H1 (cell line): ENCODE results near the gene ZBTB22. TPM values are rescaled to one million over a fixed set of nuclear protein-coding genes. Genes with fewer than 3 reads are reported as not detected.

ENCODE experiments used
- CTCF ChIA-PET: fragments of 300-600 bp; sonication (Branson Sonifier 250); formaldehyde crosslinking; loops from one replicate; lab custom pipeline; 2021; ENCODE audit not compliant: partially characterized antibody; lab: Charles Lee
- POLR2A ChIA-PET: fragments of 300-600 bp; sonication (Branson Sonifier 250); formaldehyde crosslinking; loops from one replicate; lab custom pipeline; 2021; ENCODE audit warnings: inconsistent platforms; ENCODE audit not compliant: partially characterized antibody; lab: Charles Lee
- DNase-seq, 2 experiments: peaks; one replicate each; pipeline versions ENCODE4 v3.0.0 to v3.0.0-alpha.2; 2010 to 2022; ENCODE audit warnings: low spot score in 2 of 2, low read depth in 1 of 2, mixed read lengths in 1 of 2
- FAIRE-seq: peaks from 2 replicates; lab custom pipeline; 2011; peaks lifted over from hg19 to GRCh38; lab: Jason Lieb, UNC
- H2AFZ ChIP-seq: 2 replicates; pipeline ENCODE4 v1.8.1; 2012; ENCODE audit warnings: low read length, inconsistent platforms
- H2AK5ac ChIP-seq: 2 replicates; pipeline ENCODE4 v1.6.1; 2013; ENCODE audit warnings: low read depth, low read length
- H2BK120ac ChIP-seq: replicated peaks from 2 replicates; pipeline ENCODE3; 2013; ENCODE audit warnings: low read depth, low read length, inconsistent platforms
- H2BK12ac ChIP-seq: 2 replicates; pipeline ENCODE4 v1.6.1; 2013; ENCODE audit warnings: low read depth, low read length
- H2BK15ac ChIP-seq: 2 replicates; pipeline ENCODE4 v1.6.1; 2013; ENCODE audit warnings: low read length
- H2BK20ac ChIP-seq: 2 replicates; pipeline ENCODE4 v1.6.1; 2013; ENCODE audit warnings: low read length
- H2BK5ac ChIP-seq: 2 replicates; pipeline ENCODE4 v1.6.1; 2013; ENCODE audit warnings: low read depth, low read length
- H3K14ac ChIP-seq: 2 replicates; pipeline ENCODE4 v1.6.1; 2013; ENCODE audit warnings: inconsistent platforms; ENCODE audit not compliant: insufficient read length
- H3K18ac ChIP-seq: 2 replicates; pipeline ENCODE4 v1.6.1; 2013; ENCODE audit warnings: low read length; ENCODE audit errors: extremely low read depth
- H3K23ac ChIP-seq: 2 replicates; pipeline ENCODE4 v1.6.1; 2013; ENCODE audit warnings: inconsistent platforms; ENCODE audit not compliant: insufficient read length
- H3K23me2 ChIP-seq: 2 replicates; pipeline ENCODE4 v1.6.1; 2013; ENCODE audit warnings: low read depth, low read length
- H3K27ac ChIP-seq: 2 replicates; pipeline ENCODE4 v1.6.1; 2011; ENCODE audit warnings: low read depth, low read length, inconsistent platforms
- H3K27me3 ChIP-seq, 4 experiments: replicated peaks in 1 of 4; 1 replicate in 1 of 4; 2 replicates in 3 of 4; pipeline versions ENCODE4 v1.6.1 to v1.8.1; 2011 to 2013; ENCODE audit warnings: low read length in 3 of 4, mild to moderate bottlenecking in 3 of 4, inconsistent platforms in 2 of 4, mixed read lengths in 2 of 4, moderate library complexity in 1 of 4; ENCODE audit not compliant: control insufficient read depth in 3 of 4, insufficient read depth in 3 of 4; ENCODE audit errors: extremely low read depth in 1 of 4
- H3K36me3 ChIP-seq, 4 experiments: 2 replicates each; pipeline versions ENCODE4 v1.6.1 to v1.8.1; 2011 to 2013; ENCODE audit warnings: mild to moderate bottlenecking in 4 of 4, low read length in 3 of 4, moderate library complexity in 2 of 4, control low read depth in 1 of 4, inconsistent platforms in 1 of 4; ENCODE audit not compliant: insufficient read depth in 4 of 4, control insufficient read depth in 2 of 4
- H3K4ac ChIP-seq: replicated peaks from 2 replicates; pipeline ENCODE3; 2013; ENCODE audit warnings: low read length, low read depth, mixed read lengths, inconsistent platforms; ENCODE audit not compliant: insufficient read length
- H3K4me1 ChIP-seq, 4 experiments: replicated peaks in 1 of 4; 1 replicate in 1 of 4; 2 replicates in 3 of 4; pipeline versions ENCODE4 v1.6.1 to v1.8.1; 2011 to 2013; ENCODE audit warnings: low read length in 3 of 4, inconsistent platforms in 2 of 4, mixed read lengths in 1 of 4; ENCODE audit not compliant: insufficient read depth in 4 of 4, control insufficient read depth in 3 of 4
- H3K4me2 ChIP-seq, 2 experiments: 2 replicates each; pipeline versions ENCODE4 v1.6.1 to v1.8.1; 2011 to 2013; ENCODE audit warnings: low read depth in 2 of 2, low read length in 2 of 2, control low read depth in 1 of 2, inconsistent platforms in 1 of 2, mild to moderate bottlenecking in 1 of 2; ENCODE audit not compliant: insufficient read depth in 1 of 2
- H3K4me3 ChIP-seq, 4 experiments: fragments of 200-600, 300-600 bp in 1 of 4; sonication (generic), shearing (Covaris generic), sonication (Bioruptor Twin) in 1 of 4; 2 replicates each; pipeline versions ENCODE4 v1.5.1 to v1.8.1; 2011 to 2016; ENCODE audit warnings: low read length in 4 of 4, low read depth in 3 of 4, control low read depth in 2 of 4, inconsistent platforms in 2 of 4, mild to moderate bottlenecking in 2 of 4, mixed read lengths in 1 of 4, moderate library complexity in 1 of 4; ENCODE audit not compliant: insufficient read depth in 2 of 4; ENCODE audit errors: extremely low read depth in 1 of 4
- H3K56ac ChIP-seq: replicated peaks from 2 replicates; pipeline ENCODE3; 2013; ENCODE audit warnings: low read depth, mild to moderate bottlenecking, mixed read lengths, low read length, inconsistent platforms; ENCODE audit not compliant: insufficient read length
- H3K79me1 ChIP-seq: 2 replicates; pipeline ENCODE4 v1.6.1; 2013; ENCODE audit warnings: low read depth, low read length, control low read depth
- H3K79me2 ChIP-seq, 2 experiments: 2 replicates each; pipeline versions ENCODE4 v1.6.1 to v1.8.1; 2012 to 2013; ENCODE audit warnings: low read length in 2 of 2, mild to moderate bottlenecking in 2 of 2, inconsistent platforms in 1 of 2; ENCODE audit not compliant: insufficient read depth in 2 of 2, control insufficient read depth in 1 of 2
- H3K9ac ChIP-seq, 4 experiments: replicated peaks in 1 of 4; 1 replicate in 1 of 4; 2 replicates in 3 of 4; pipeline versions ENCODE4 v1.6.1 to v1.8.1; 2011 to 2013; ENCODE audit warnings: low read depth in 3 of 4, low read length in 3 of 4, control low read depth in 2 of 4, mild to moderate bottlenecking in 2 of 4, moderate library complexity in 2 of 4, inconsistent platforms in 1 of 4; ENCODE audit errors: extremely low read depth in 1 of 4
- H3K9me3 ChIP-seq, 2 experiments: 2 replicates each; pipeline versions ENCODE4 v1.6.1 to v1.8.1; 2012 to 2013; ENCODE audit warnings: mild to moderate bottlenecking in 2 of 2, moderate library complexity in 2 of 2, control low read depth in 1 of 2, inconsistent platforms in 1 of 2, low read depth in 1 of 2, low read length in 1 of 2, mixed read lengths in 1 of 2; ENCODE audit not compliant: insufficient read depth in 2 of 2
- H4K20me1 ChIP-seq, 2 experiments: replicated peaks in 1 of 2; 2 replicates each; pipeline versions ENCODE3 to v1.8.1; 2011 to 2013; ENCODE audit warnings: inconsistent platforms in 2 of 2, low read length in 2 of 2, mild to moderate bottlenecking in 1 of 2; ENCODE audit not compliant: insufficient read depth in 2 of 2, control insufficient read depth in 1 of 2
- H4K5ac ChIP-seq: 2 replicates; pipeline ENCODE4 v1.6.1; 2013; ENCODE audit warnings: low read length, low read depth, mixed read lengths, inconsistent platforms; ENCODE audit not compliant: insufficient read length
- H4K8ac ChIP-seq: 2 replicates; pipeline ENCODE4 v1.8.0; 2013; ENCODE audit warnings: mild to moderate bottlenecking, moderate library complexity, low read length, inconsistent platforms; ENCODE audit not compliant: insufficient read depth; ENCODE audit errors: extremely low read depth
- H4K91ac ChIP-seq: replicated peaks from 2 replicates; pipeline ENCODE3; 2013; ENCODE audit warnings: low read length, mixed read lengths, inconsistent platforms; ENCODE audit not compliant: insufficient read length
- BRCA1 ChIP-seq: IDR thresholded peaks from 2 replicates; pipeline ENCODE4 v1.6.1; 2012; ENCODE audit warnings: low read depth, low read length, improper control_type of control experiment
- CHD1 ChIP-seq: IDR thresholded peaks from 2 replicates; pipeline ENCODE4 v1.6.1; 2012; ENCODE audit warnings: low read depth, low read length, improper control_type of control experiment
- CHD2 ChIP-seq: IDR thresholded peaks from 2 replicates; pipeline ENCODE4 v1.6.1; 2012; ENCODE audit warnings: low read length, improper control_type of control experiment
- CREB1 ChIP-seq: IDR thresholded peaks from 2 replicates; pipeline ENCODE4 v1.6.1; 2012; ENCODE audit warnings: inconsistent platforms
- HDAC6 ChIP-seq: IDR thresholded peaks from one replicate; pipeline ENCODE4 v1.7.1; 2012; ENCODE audit warnings: low read depth, mild to moderate bottlenecking, inconsistent platforms, low read length, moderate library complexity
- SP4 ChIP-seq: IDR thresholded peaks from 2 replicates; pipeline ENCODE4 v1.6.1; 2012; ENCODE audit warnings: low read length, inconsistent platforms
- TAF7 ChIP-seq: optimal IDR thresholded peaks from 2 replicates; pipeline ENCODE3; 2011; ENCODE audit warnings: low read depth, mild to moderate bottlenecking, inconsistent platforms, low read length, moderate library complexity, borderline replicate concordance
- WGBS, 2 experiments: shearing (Covaris generic) in 1 of 2; methylation state at CpG; one replicate each; pipeline versions ENCODE4 v1.1.6 to v1.1.7; 2013 to 2015; ENCODE audit warnings: low lambda C conversion rate in 2 of 2, mixed read lengths in 2 of 2, inconsistent platforms in 1 of 2, low coverage in 1 of 2, missing lambda C conversion rate in 1 of 2; ENCODE audit not compliant: insufficient replicate concordance in 2 of 2, insufficient coverage in 1 of 2, insufficient read length in 1 of 2; ENCODE audit errors: extremely low coverage in 1 of 2, missing lambda C conversion rate in 1 of 2; 5-methylcytosine and 5-hydroxymethylcytosine counted together
- polyA plus RNA-seq, 7 experiments: library from polyadenylated mRNA; depleted of rRNA in 3 of 7; stranded (reverse) in 5 of 7; unstranded in 2 of 7; fragments of >200 nt in 5 of 7; fragments of 200-250 nt in 2 of 7; gene quantifications; 1 replicate in 5 of 7; 2 replicates in 1 of 7; 4 replicates in 1 of 7; pipeline versions ENCODE4 v1.2.1 to v1.2.3, GENCODE V29; 2011 to 2013; ENCODE audit warnings: missing spikeins in 2 of 7, mixed read lengths in 2 of 7
- total RNA-seq: library from RNA; stranded (reverse); fragmentation: NEBNext Ultra II Directional; extraction: Animal tissue kit (Norgen Biotek cat#: 25700); gene quantifications from 2 replicates; pipeline ENCODE4 v1.2.1, GENCODE V29; 2021

Gene ZBTB22
- total and polyA plus RNA-seq, 2 of the 8 experiments (the other 6 are each of a cell fraction or from before 2014, with no cell fraction given) = 7.4 to 9.9 TPM

DNA sequence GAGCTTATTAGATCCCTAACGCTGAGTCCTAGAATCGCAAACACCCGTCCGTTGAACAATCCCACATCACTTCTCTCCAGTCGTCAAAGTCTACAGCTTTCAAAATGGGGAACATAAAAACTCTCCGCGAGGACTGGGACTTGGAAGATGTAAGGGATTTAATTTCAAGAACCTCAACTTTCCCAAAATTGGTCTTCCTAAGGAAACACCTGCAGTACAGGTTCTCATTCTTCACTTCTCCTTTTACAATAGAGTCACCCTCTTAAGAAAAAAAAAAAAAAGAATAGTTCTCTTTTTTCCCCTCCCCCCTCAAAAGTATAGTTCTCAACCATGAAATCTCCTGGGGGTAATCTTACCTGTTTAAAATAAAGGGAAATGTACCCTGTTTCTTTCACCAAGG, 6.6 kb upstream of the ZBTB22 start:
- H2AFZ ChIP-seq = peak overlapping the region; percentile 93; the same call in 1 of the 2 replicates
- no peaks in the 10 kb centered on the region; a peak in 1 of 4 replicates for H3K9me3 ChIP-seq
- ChIA-PET CTCF (interaction anchor here (0.7 to 1.0 kb wide), 3 partner anchors 12 to 166 kb away, joined by 3 read pairs; partner anchors contain the start of gene B3GALT4), POLR2A (interaction anchor here (0.8 to 1.3 kb wide), 4 partner anchors 25 to 353 kb away, joined by 3 to 6 read pairs (median 4); partner anchors contain the start of gene RGL2)
- H3K56ac ChIP-seq = no peak overlapping the region
- WGBS, 2 experiments = 61% methylated on average over 7 of the region's 7 CpGs; no CpG with 5 or more reads in 1 of the 2 experiments
- H2AK5ac ChIP-seq = no peak overlapping the region
- H3K4me2 ChIP-seq = peak overlapping the region; percentile 62 to 87
- H3K9ac ChIP-seq = no peak overlapping the region; a peak in 1 of 7 replicates
- peaks cover 0 to 18% (median 12%) of the 10 kb centered on the region in 4 experiments; a peak in 6 of 7 replicates for H3K4me1 ChIP-seq
- H3K23ac ChIP-seq = no peak overlapping the region
- H4K20me1 ChIP-seq = peaks cover 2 to 5% of the 10 kb centered on the region in 2 experiments
- no peaks in the 10 kb centered on the region for H3K27me3 ChIP-seq
- H3K36me3 ChIP-seq = peaks cover 10 to 23% (median 18%) of the 10 kb centered on the region in 4 experiments; a peak in 7 of 8 replicates
- no peak overlapping the region for H3K14ac ChIP-seq
- H3K4me3 ChIP-seq = peak overlapping the region; percentile 68 to 98 (median 82); a peak in 7 of 8 replicates
- FAIRE-seq = no peak
- DNase-seq = no peak
- peak overlapping the region; percentile 87; the same call in 1 of the 2 replicates for H2BK5ac ChIP-seq
- no peak overlapping the region for H2BK20ac ChIP-seq
- H4K5ac ChIP-seq = peak overlapping the region; percentile 36
- H4K8ac ChIP-seq = no peak overlapping the region
- H3K79me1 ChIP-seq = peaks cover 7% of the 10 kb centered on the region; the same call in 1 of the 2 replicates
- H2BK12ac ChIP-seq = peak overlapping the region; percentile 77; the same call in 1 of the 2 replicates
- H3K27ac ChIP-seq = no peak overlapping the region
- H2BK120ac ChIP-seq = peak overlapping the region; percentile 61
- peaks cover 18% of the 10 kb centered on the region for H3K23me2 ChIP-seq
- H3K18ac ChIP-seq = peak overlapping the region; percentile 51; the same call in 1 of the 2 replicates
- no peak overlapping the region for H3K4ac ChIP-seq
- peak overlapping the region; percentile 46; the same call in 1 of the 2 replicates for H2BK15ac ChIP-seq
- peaks cover 0 to 32% of the 10 kb centered on the region in 2 experiments; a peak in 3 of 4 replicates for H3K79me2 ChIP-seq
- H4K91ac ChIP-seq = peak overlapping the region; percentile 36
- TF ChIP-seq CHD2 = no peak
- TF ChIP-seq BRCA1 = no peak
- TF ChIP-seq CREB1 = no peak
- TF ChIP-seq SP4 = no peak
- TF ChIP-seq HDAC6 = no peak
- no peak for TF ChIP-seq TAF7
- no peak for TF ChIP-seq CHD1
